ENCODE results near the gene SHROOM3.

- TF ChIP-seq CTCF (IDR thresholded peaks at IDR 0.05) = no peak
- no peak for TF ChIP-seq POLR2A (IDR thresholded peaks at IDR 0.05)
Observed at GRCh38 chr4:76546327-76546726, 111.3 kb downstream of the SHROOM3 start.
